NCI-H1694 (cell line): Measurements from ENCODE around the gene IFT20.
"Not testable (repeated sequence)": the region's sequence is repeated elsewhere in the genome, so short reads cannot be mapped to it uniquely, and the experiment has no call there.

ENCODE experiments used
- DNase-seq: peaks from one replicate; lab custom pipeline; 2025; lab: John Stamatoyannopoulos, UW

IFT20 gene

GRCh38 chr17:28306954-28307401, 28.3 kb downstream of the IFT20 start:
- DNase-seq, result no peak

- DNase-seq, result no peak
These were observed 36.8 kb downstream of the IFT20 start for GRCh38 chr17:28298449-28298848.

DNA sequence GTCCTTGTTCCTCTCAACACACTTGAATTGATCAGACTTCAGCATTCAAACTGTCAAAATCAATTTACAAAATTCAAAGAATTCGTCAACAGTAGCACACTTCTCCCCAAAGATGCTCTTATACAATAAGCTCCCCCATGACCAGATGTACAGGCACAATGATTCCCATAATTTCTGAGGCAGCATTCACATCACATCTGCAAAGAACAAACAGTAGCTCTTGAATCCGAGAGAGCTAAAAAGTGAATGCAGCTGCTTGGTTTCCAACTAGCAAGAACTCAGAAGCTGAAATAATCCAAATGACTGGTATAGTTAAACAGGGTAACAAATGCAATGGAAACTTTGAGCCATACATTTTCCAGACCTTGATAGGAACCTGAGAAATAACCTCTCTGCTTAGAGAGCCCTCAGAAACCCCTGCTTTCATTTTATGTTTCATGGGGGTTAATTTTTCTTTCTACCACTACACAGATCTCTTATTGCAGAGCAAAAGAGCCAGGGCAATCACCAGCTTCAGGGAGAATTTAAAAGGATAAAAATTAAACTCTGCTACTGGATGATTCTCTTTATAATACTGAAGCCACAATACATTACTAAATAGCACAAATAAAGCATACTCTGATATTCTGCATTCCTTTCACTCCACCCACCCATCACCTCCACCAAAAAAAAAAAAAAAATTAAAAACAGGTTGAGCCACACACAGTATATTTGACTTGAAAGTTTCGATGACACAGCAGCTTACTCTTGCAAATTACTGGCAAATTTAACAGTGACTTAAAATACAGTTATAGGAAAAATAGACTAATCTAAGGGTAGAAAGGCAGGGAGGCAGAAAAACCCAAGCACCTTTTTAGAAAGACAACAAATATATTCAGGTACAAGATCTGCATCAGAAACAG, 39.3 kb downstream of the IFT20 start:
- DNase-seq, result no peak

DNA sequence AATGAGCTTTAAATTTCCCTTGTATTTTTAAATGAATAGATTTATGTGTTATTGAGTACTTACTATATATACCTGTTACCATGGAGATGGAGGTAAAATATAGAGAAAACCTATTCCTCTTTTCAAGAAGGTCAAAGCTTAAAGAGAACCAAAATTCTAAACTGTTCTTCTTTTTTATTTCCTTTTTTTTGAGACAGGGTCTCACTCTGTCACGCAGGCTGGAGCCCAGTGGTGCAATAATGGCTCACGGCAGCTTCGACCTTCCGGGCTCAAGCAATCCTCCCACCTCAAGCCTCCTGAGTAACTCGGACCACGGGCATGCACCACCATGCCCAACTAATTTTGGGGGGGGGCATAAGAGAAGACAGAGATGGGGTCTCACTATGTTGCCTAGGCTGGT, 41.3 kb downstream of the IFT20 start:
- no peak for DNase-seq

DNA sequence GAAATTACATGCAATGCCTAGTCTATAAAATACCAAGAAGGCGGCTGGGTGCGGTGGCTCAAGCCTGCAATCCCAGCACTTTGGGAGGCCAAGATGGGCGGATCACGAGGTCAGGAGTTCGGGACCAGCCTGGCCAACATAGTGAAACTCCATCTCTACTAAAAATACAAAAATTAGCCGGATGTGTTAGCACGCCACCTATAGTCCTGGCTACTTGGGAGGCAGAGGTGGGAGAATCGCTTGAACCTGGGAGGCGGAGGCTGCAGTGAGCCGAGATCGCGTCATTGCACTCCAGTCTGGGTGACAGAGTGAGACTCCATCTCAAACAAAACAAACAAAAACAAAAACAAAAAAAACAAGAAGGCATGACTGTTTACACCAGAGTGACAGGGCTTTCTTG, 42.4 kb downstream of the IFT20 start:
- DNase-seq, result not testable (repeated sequence)

GRCh38 chr17:28291780-28292330, 43.4 kb downstream of the IFT20 start:
- DNase-seq, result no peak

- no peak for DNase-seq
These were observed 44.6 kb downstream of the IFT20 start for GRCh38 chr17:28290703-28291102.

DNA sequence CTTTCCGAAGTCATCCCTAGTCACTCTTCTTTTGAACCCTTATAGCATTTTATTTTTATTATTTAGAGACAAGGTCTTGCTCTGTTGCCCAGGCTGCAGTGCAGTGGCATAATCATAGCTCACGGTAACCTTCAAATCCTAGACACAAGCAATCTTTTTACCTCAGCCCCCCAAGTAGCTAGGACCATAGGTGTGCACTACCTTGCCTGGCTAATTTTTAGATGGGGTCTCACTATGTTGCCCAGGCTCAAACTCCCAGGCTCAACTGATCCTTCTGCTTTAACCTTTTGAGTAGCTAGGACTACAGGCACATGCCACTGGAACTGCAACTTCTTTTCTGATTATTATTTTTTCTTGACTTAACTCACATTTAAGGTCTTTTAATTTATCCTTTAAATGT, 49.3 kb downstream of the IFT20 start:
- no peak for DNase-seq

DNA sequence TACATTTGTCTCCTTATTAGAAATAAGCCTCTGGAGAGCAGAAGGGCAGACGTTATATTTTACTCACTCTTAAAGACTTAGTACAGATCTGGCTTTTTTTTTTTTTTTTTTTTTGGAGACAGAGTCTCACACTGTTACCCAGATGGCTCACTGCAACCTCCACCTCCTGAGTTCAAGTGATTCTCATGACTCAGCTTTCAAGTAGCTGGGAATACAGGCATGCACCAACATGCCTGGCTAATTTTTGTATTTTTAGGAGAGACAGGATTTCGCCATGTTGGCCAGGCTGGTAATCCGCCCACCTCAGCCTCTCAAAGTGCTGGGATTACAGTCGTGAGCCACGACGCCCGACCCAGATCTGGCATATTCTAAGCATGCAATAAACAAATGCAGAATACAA, 52.7 kb downstream of the IFT20 start:
- peak; percentile 73 for DNase-seq

DNA sequence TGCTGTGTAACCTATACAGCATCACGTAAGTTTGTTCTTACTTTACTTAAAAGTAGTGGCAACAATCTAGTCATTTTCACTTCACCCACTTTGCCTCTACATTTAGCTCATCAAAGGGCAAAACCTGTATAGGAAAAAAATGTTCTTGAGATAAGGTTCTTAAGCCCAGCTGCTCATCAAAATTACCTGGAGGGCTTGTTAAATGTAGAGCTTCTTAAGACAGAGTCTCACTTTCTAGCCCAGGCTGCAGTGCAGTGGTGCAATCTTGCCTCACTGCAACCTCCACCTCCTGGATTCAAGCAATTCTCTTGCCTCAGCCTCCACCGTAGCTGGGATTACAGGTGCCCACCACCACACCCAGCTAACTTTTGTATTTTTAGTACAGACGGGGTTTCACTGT, 54.4 kb downstream of the IFT20 start:
- DNase-seq, result no peak

DNA sequence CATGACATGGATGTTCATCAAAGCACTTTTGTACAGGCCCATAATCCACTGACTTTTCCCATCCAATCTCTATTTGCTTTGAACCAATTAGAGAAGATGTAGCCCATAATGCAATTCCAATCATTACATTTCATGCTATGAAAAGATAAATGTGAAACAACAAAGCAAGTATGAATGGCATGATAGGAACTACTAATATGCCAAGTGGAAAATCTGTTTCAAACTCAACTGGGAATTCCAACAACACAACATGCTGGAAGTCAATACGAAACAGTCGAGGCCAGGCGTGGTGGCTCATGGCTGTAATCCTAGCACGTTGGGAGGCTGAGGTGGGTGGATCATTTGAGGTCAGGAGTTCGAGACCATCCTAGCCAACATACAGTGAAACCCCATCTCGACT, 55.9 kb downstream of the IFT20 start:
- DNase-seq, result no peak
